ENCODE data around the gene LPAR6.

LPAR6 gene

GRCh38 chr13:48411841-48412531 is 927 bp downstream of the LPAR6 start:
- DNase-seq = peak in 1 of 2 donors; percentile 42

GRCh38 chr13:48411147-48411794 is 1.6 kb downstream of the LPAR6 start:
- no peak for DNase-seq

- DNase-seq = no peak
Observed at GRCh38 chr13:48410199-48410598, 2.7 kb downstream of the LPAR6 start.

- DNase-seq = peak; percentile 62 to 64
Observed at GRCh38 chr13:48405875-48406274, 7.0 kb downstream of the LPAR6 start.

- no peak for DNase-seq
Observed at GRCh38 chr13:48404952-48405351, 8.0 kb downstream of the LPAR6 start.

GRCh38 chr13:48403913-48404312 is 9.0 kb downstream of the LPAR6 start:
- no peak for DNase-seq

GRCh38 chr13:48403151-48403631 is 9.7 kb downstream of the LPAR6 start:
- DNase-seq = peak; percentile 79 to 85

- DNase-seq = no peak
Observed at GRCh38 chr13:48402325-48402932, 10.5 kb downstream of the LPAR6 start.

- DNase-seq = no peak
Observed at GRCh38 chr13:48401480-48401879, 11.4 kb downstream of the LPAR6 start.

GRCh38 chr13:48400850-48401291 is 12.0 kb downstream of the LPAR6 start:
- peak; percentile 34 to 52 for DNase-seq

GRCh38 chr13:48400090-48400694 is 12.7 kb downstream of the LPAR6 start:
- no peak for DNase-seq

- no peak for DNase-seq
Observed at GRCh38 chr13:48398450-48399095, 14.3 kb downstream of the LPAR6 start.

- DNase-seq = no peak
Observed at GRCh38 chr13:48397744-48398143, 15.2 kb downstream of the LPAR6 start.

GRCh38 chr13:48393698-48394085 is 19.2 kb downstream of the LPAR6 start:
- DNase-seq = peak in 1 of 2 donors; percentile 54

GRCh38 chr13:48393030-48393697 is 19.7 kb downstream of the LPAR6 start:
- no peak for DNase-seq

GRCh38 chr13:48391257-48391656 is 21.7 kb downstream of the LPAR6 start:
- DNase-seq = no peak

GRCh38 chr13:48386816-48387215 is 26.1 kb downstream of the LPAR6 start:
- no peak for DNase-seq

GRCh38 chr13:48383384-48383783 is 29.5 kb downstream of the LPAR6 start:
- DNase-seq = no peak

- peak; percentile 23 to 27 for DNase-seq
Observed at GRCh38 chr13:48380581-48380980, 32.3 kb downstream of the LPAR6 start.

- DNase-seq = no peak
Observed at GRCh38 chr13:48377857-48378256, 35.1 kb downstream of the LPAR6 start.

- DNase-seq = no peak
Observed at GRCh38 chr13:48370815-48371214, 42.1 kb downstream of the LPAR6 start.

- peak in 1 of 2 donors; percentile 25 for DNase-seq
Observed at GRCh38 chr13:48369988-48370387, 42.9 kb downstream of the LPAR6 start.
